OCI-LY3 (cell line): ENCODE data around the gene PRR23E.

ENCODE experiments used
- H2AFZ ChIP-seq: fragments of 200-600, 300-600 bp; shearing (Covaris generic); 2 replicates; pipeline ENCODE4 v1.6.0; 2014; ENCODE audit warnings: antibody characterized with exemption, low read depth, low read length
- H3K27ac ChIP-seq: fragments of 200-600, 300-600 bp; sonication (generic); 2 replicates; pipeline ENCODE4 v1.5.1; 2014; ENCODE audit warnings: mild to moderate bottlenecking, low read length, moderate library complexity, mixed read lengths
- H3K27me3 ChIP-seq: fragments of 200-600, 300-600 bp; sonication (generic); 2 replicates; pipeline ENCODE4 v1.6.1; 2014; ENCODE audit warnings: low read depth, low read length, mixed read lengths
- H3K36me3 ChIP-seq: fragments of 200-600, 300-600 bp; sonication (generic); replicated peaks from 2 replicates; pipeline ENCODE3; 2014; ENCODE audit warnings: low read depth, low read length, mixed read lengths
- H3K4me1 ChIP-seq: fragments of 300-600, 200-600 bp; sonication (generic); 2 replicates; pipeline ENCODE4 v1.6.1; 2014; ENCODE audit warnings: low read length, mixed read lengths
- H3K4me2 ChIP-seq: fragments of 200-600, 300-600 bp; sonication (generic); 2 replicates; pipeline ENCODE4 v1.6.1; 2014; ENCODE audit warnings: low read length, mixed read lengths
- H3K4me3 ChIP-seq: fragments of 300-600, 200-600 bp; sonication (generic); 2 replicates; pipeline ENCODE4 v1.5.1; 2014; ENCODE audit warnings: antibody characterized with exemption, mild to moderate bottlenecking, low read length, moderate library complexity
- H3K79me2 ChIP-seq: fragments of 300-600, 200-600 bp; shearing (Covaris generic); 2 replicates; pipeline ENCODE4 v1.6.1; 2014; ENCODE audit warnings: mild to moderate bottlenecking, low read length, mixed read lengths
- H3K9ac ChIP-seq: fragments of 300-600, 200-600 bp; shearing (Covaris generic); 2 replicates; pipeline ENCODE4 v1.6.0; 2014; ENCODE audit warnings: mild to moderate bottlenecking, low read length, moderate library complexity
- H3K9me3 ChIP-seq: fragments of 200-600, 300-600 bp; shearing (Covaris generic); 2 replicates; pipeline ENCODE4 v1.6.1; 2014; ENCODE audit warnings: low read length, mixed read lengths; ENCODE audit not compliant: insufficient read depth
- H4K20me1 ChIP-seq: fragments of 200-600, 300-600 bp; sonication (generic); 2 replicates; pipeline ENCODE4 v1.6.1; 2016; ENCODE audit warnings: low read length, mixed read lengths; ENCODE audit not compliant: insufficient read depth
- CTCF ChIP-seq: fragments of 200-600, 300-600 bp; sonication (generic); IDR thresholded peaks from 2 replicates; pipeline ENCODE4 v1.5.1; 2014; ENCODE audit warnings: antibody characterized with exemption, low read length, low read depth
- EZH2phosphoT487 ChIP-seq: fragments of 200-600 bp; shearing (Covaris generic); IDR thresholded peaks from 2 replicates; pipeline ENCODE4 v1.6.1; 2018; ENCODE audit warnings: antibody characterized with exemption, mixed run types, low read depth

The PRR23E gene

GRCh38 chr3:127172781-127173515, 20.0 kb upstream of the PRR23E start:
- Histone ChIP-seq H3K79me2 (no peaks in the 10 kb centered on the region), H3K4me3 (no peak overlapping the region), H3K27me3 (peaks cover 27% of the 10 kb centered on the region; the same call in 1 of the 2 replicates), H3K27ac (no peak overlapping the region), H4K20me1 (no peaks in the 10 kb centered on the region), H3K4me2 (no peak overlapping the region), H3K9me3 (no peaks in the 10 kb centered on the region), H2AFZ (no peak overlapping the region), H3K36me3 (no peaks in the 10 kb centered on the region), H3K9ac (no peak overlapping the region), H3K4me1 (no peaks in the 10 kb centered on the region)
- TF ChIP-seq CTCF (no peak), EZH2phosphoT487 (no peak)

DNA sequence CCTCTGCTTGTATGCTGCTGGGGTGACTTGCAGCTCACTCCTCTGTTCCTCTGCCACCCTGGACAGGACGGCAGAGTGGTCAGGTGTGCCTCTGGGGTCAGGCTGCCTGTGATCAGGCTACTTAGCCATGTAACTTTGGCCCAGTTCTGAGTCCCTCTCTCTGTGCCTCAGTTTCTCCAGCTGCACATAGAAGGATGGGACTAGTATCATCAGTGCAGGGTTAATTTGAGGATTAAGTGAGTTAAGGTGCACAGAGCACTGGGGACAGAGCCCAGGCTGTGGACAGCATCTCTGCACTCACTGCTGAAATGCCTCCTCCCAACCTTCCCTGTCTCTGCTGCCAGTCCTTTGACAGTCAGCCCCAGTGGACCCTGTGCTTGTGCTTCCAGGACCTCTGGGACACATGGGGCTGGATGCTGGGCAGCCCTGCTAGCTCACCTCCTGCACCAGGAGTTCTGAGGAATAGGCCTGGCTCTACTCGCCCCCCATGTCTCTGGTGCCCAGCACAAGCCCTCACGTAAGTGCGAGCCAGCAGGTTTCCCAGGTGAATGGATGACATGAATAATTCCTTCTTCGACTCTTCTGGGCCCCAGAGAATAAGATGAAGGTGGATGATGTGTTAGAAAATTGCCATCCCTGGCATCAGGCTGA, 19.3 kb upstream of the PRR23E start:
- H3K4me3 ChIP-seq, result no peak overlapping the region
- no peak overlapping the region for H3K4me2 ChIP-seq
- H2AFZ ChIP-seq, result no peak overlapping the region
- no peaks in the 10 kb centered on the region for H4K20me1 ChIP-seq
- H3K27me3 ChIP-seq, result peaks cover 20% of the 10 kb centered on the region; the same call in 1 of the 2 replicates
- H3K79me2 ChIP-seq, result no peaks in the 10 kb centered on the region
- H3K9ac ChIP-seq, result no peak overlapping the region
- H3K4me1 ChIP-seq, result no peaks in the 10 kb centered on the region
- no peak overlapping the region for H3K27ac ChIP-seq
- TF ChIP-seq EZH2phosphoT487, result no peak
- no peaks in the 10 kb centered on the region for H3K36me3 ChIP-seq
- no peaks in the 10 kb centered on the region for H3K9me3 ChIP-seq

GRCh38 chr3:127174284-127174683, 18.6 kb upstream of the PRR23E start:
- no peak overlapping the region for H3K27ac ChIP-seq
- no peaks in the 10 kb centered on the region for H3K4me1 ChIP-seq
- peaks cover 14% of the 10 kb centered on the region; the same call in 1 of the 2 replicates for H3K27me3 ChIP-seq
- H3K4me2 ChIP-seq, result no peak overlapping the region
- no peaks in the 10 kb centered on the region for H4K20me1 ChIP-seq
- no peaks in the 10 kb centered on the region; the same call in 1 of the 2 replicates for H3K9me3 ChIP-seq
- no peak overlapping the region for H2AFZ ChIP-seq
- no peak overlapping the region for H3K4me3 ChIP-seq
- H3K36me3 ChIP-seq, result no peaks in the 10 kb centered on the region
- H3K79me2 ChIP-seq, result no peaks in the 10 kb centered on the region
- TF ChIP-seq CTCF (no peak), EZH2phosphoT487 (no peak)
- no peak overlapping the region for H3K9ac ChIP-seq

- Histone ChIP-seq H3K4me2 (no peak overlapping the region), H3K4me3 (no peak overlapping the region), H3K27ac (no peak overlapping the region), H3K79me2 (no peaks in the 10 kb centered on the region), H4K20me1 (no peaks in the 10 kb centered on the region), H3K36me3 (no peaks in the 10 kb centered on the region), H3K9ac (no peak overlapping the region), H3K4me1 (no peaks in the 10 kb centered on the region), H2AFZ (no peak overlapping the region), H3K27me3 (peaks cover 12% of the 10 kb centered on the region; the same call in 1 of the 2 replicates), H3K9me3 (no peaks in the 10 kb centered on the region; the same call in 1 of the 2 replicates)
- TF ChIP-seq CTCF (no peak), EZH2phosphoT487 (no peak)
These were observed 18.2 kb upstream of the PRR23E start for GRCh38 chr3:127174715-127175140.
